Body of pancreas (tissue), 4 donors: ENCODE results near the gene CASZ1. TPM values are rescaled to one million over a fixed set of nuclear protein-coding genes. Genes with fewer than 3 reads are reported as not detected.

Source experiments
- ATAC-seq: fragments of 150-250 bp; one replicate; pipeline ENCODE4 v1.9.1; 2016
- DNase-seq, 4 donors: peaks; one replicate each; pipeline ENCODE4 v3.0.0-alpha.2; 2019
- H3K27ac ChIP-seq, 4 donors: fragments of 200-600 bp; sonication (generic); 1 replicate in 3 of 4; 2 replicates in 1 of 4; pipeline versions ENCODE4 v1.5.1 to v1.6.1; 2016 to 2019; ENCODE audit warnings: mild to moderate bottlenecking in 1 of 4, mixed read lengths in 1 of 4, moderate library complexity in 1 of 4
- H3K27me3 ChIP-seq, 2 donors: fragments of 200-600 bp; sonication (generic); one replicate each; pipeline ENCODE4 v1.6.0; 2016; ENCODE audit warnings: mild to moderate bottlenecking in 1 of 2
- H3K36me3 ChIP-seq, 2 donors: fragments of 200-600 bp; sonication (generic); replicated peaks in 1 of 2; 2 replicates each; pipeline ENCODE4 v1.5.1; 2016; ENCODE audit warnings: low read depth in 2 of 2; ENCODE audit not compliant: insufficient read depth in 1 of 2
- H3K4me1 ChIP-seq: fragments of 200-600 bp; sonication (generic); one replicate; pipeline ENCODE4 v1.6.0; 2016
- H3K4me3 ChIP-seq, 2 donors: fragments of 200-600 bp; sonication (generic); 1 replicate in 1 of 2; 2 replicates in 1 of 2; pipeline ENCODE4 v1.5.1; 2016 to 2019
- H3K9me3 ChIP-seq, 3 donors: fragments of 200-600 bp; sonication (generic); 1 replicate in 2 of 3; 2 replicates in 1 of 3; pipeline ENCODE4 v1.5.1; 2016
- CTCF ChIP-seq, 7 experiments: fragments of 450-650 bp in 4 of 7; fragments of 200-600 bp in 3 of 7; sonication (generic) in 3 of 7; IDR thresholded peaks; one replicate each; pipeline ENCODE4 v1.5.1; 2016 to 2019; ENCODE audit warnings: antibody characterized with exemption in 7 of 7
- POLR2A ChIP-seq, 3 donors: fragments of 450-650 bp; IDR thresholded peaks; one replicate each; pipeline ENCODE4 v1.6.1; 2016; ENCODE audit warnings: antibody characterized with exemption in 3 of 3, mild to moderate bottlenecking in 2 of 3
- WGBS, 2 donors: methylation state at CpG; one replicate each; pipeline ENCODE4 v1.1.5; 2017; 5-methylcytosine and 5-hydroxymethylcytosine counted together
- intact Hi-C: fragments of 100-400 bp; cut with DNase I; formaldehyde crosslinking; loops from one replicate; pipeline ENCODE4 v1.15.1; 2023
- total RNA-seq, 2 donors: library from RNA; depleted of rRNA; stranded (reverse); fragments of >200 nt; gene quantifications; one replicate each; pipeline ENCODE4 v1.1.0, GENCODE V29; 2016

The CASZ1 gene
- total RNA-seq, 2 donors from 2014 or later = 9.3 to 14.2 TPM

GRCh38 chr1:10829067-10829818 is 32.8 kb upstream of the CASZ1 start:
- no peaks in the 10 kb centered on the region for H3K27me3 ChIP-seq
- H3K27ac ChIP-seq = no peak overlapping the region
- no peaks in the 10 kb centered on the region for H3K9me3 ChIP-seq
- no peak for DNase-seq
- H3K4me3 ChIP-seq = no peak overlapping the region
- H3K36me3 ChIP-seq = no peaks in the 10 kb centered on the region
- H3K4me1 ChIP-seq = peaks cover 13% of the 10 kb centered on the region
- no peak for TF ChIP-seq CTCF (IDR thresholded peaks at IDR 0.05)
- no peak for ATAC-seq
- intact Hi-C loops = no loop called here
- WGBS, 2 donors = 72 to 85% methylated on average over 14 of the region's 14 CpGs

GRCh38 chr1:10827377-10828333 is 31.2 kb upstream of the CASZ1 start:
- Histone ChIP-seq H3K4me3 (no peak overlapping the region), H3K9me3 (no peaks in the 10 kb centered on the region), H3K27me3 (no peaks in the 10 kb centered on the region), H3K4me1 (peaks cover 13% of the 10 kb centered on the region), H3K27ac (no peak overlapping the region), H3K36me3 (no peaks in the 10 kb centered on the region)
- DNase-seq (peak; percentile 32 to 58 (median 44)), ATAC-seq (peak; percentile 69)
- no peak for TF ChIP-seq CTCF (IDR thresholded peaks at IDR 0.05)
- no peak for TF ChIP-seq POLR2A (IDR thresholded peaks at IDR 0.05)
- 51 to 63% methylated on average over 43 of the region's 43 CpGs for WGBS, 2 donors
- intact Hi-C loops = no loop called here

GRCh38 chr1:10825592-10825991 is 29.1 kb upstream of the CASZ1 start:
- DNase-seq (no peak), ATAC-seq (no peak)
- H3K36me3 ChIP-seq = no peaks in the 10 kb centered on the region
- peaks cover 13% of the 10 kb centered on the region for H3K4me1 ChIP-seq
- no peak overlapping the region for H3K27ac ChIP-seq
- WGBS, 2 donors = 85 to 88% methylated on average over 5 to 6 of the region's 6 CpGs
- H3K27me3 ChIP-seq = no peaks in the 10 kb centered on the region
- H3K9me3 ChIP-seq = no peaks in the 10 kb centered on the region
- intact Hi-C loops = no loop called here
- H3K4me3 ChIP-seq = no peak overlapping the region
- no peak for TF ChIP-seq POLR2A (IDR thresholded peaks at IDR 0.05)
- TF ChIP-seq CTCF (IDR thresholded peaks at IDR 0.05) = no peak

- Histone ChIP-seq H3K9me3 (no peaks in the 10 kb centered on the region), H3K4me3 (no peak overlapping the region), H3K27ac (no peak overlapping the region), H3K4me1 (peaks cover 13% of the 10 kb centered on the region), H3K27me3 (no peaks in the 10 kb centered on the region), H3K36me3 (no peaks in the 10 kb centered on the region)
- WGBS, 2 donors = 39 to 55% methylated on average over 9 to 19 of the region's 19 CpGs
- ATAC-seq = no peak
- TF ChIP-seq POLR2A (IDR thresholded peaks at IDR 0.05) (no peak), CTCF (IDR thresholded peaks at IDR 0.05) (no peak)
- no peak for DNase-seq
- intact Hi-C loops = no loop called here
Measured at GRCh38 chr1:10824821-10825540, 28.5 kb upstream of the CASZ1 start.
